GM23248 (cell line): ENCODE results near the gene SPIB. TPM values are rescaled to one million over a fixed set of nuclear protein-coding genes. Genes with fewer than 3 reads are reported as not detected.

ENCODE experiments used
- DNase-seq: peaks from one replicate; pipeline ENCODE4 v3.0.0-alpha.2; 2015
- H2AFZ ChIP-seq: fragments of 200-600 bp; sonication (generic); 2 replicates; pipeline ENCODE4 v1.6.1; 2016; ENCODE audit warnings: antibody characterized with exemption
- H3F3A ChIP-seq: fragments of 200-600 bp; sonication (generic); 2 replicates; pipeline ENCODE4 v1.6.1; 2016; ENCODE audit warnings: mild to moderate bottlenecking, antibody characterized with exemption, mixed run types; ENCODE audit not compliant: insufficient read depth
- H3K27ac ChIP-seq: fragments of 200-600 bp; sonication (generic); 2 replicates; pipeline ENCODE4 v1.5.1; 2016; ENCODE audit warnings: mild to moderate bottlenecking
- H3K27me3 ChIP-seq: fragments of 200-600 bp; sonication (generic); replicated peaks from 2 replicates; pipeline ENCODE4 v1.6.1; 2016; ENCODE audit warnings: mild to moderate bottlenecking; ENCODE audit not compliant: insufficient read depth
- H3K36me3 ChIP-seq: fragments of 200-600 bp; sonication (generic); 2 replicates; pipeline ENCODE4 v1.6.1; 2016; ENCODE audit warnings: low read depth, mild to moderate bottlenecking
- H3K4me1 ChIP-seq: fragments of 200-600 bp; sonication (generic); 2 replicates; pipeline ENCODE4 v1.6.1; 2016; ENCODE audit warnings: mild to moderate bottlenecking; ENCODE audit not compliant: insufficient read depth
- H3K4me2 ChIP-seq: fragments of 200-600 bp; sonication (generic); one replicate; pipeline ENCODE4 v1.6.1; 2016; ENCODE audit warnings: mild to moderate bottlenecking; ENCODE audit not compliant: unreplicated experiment
- H3K4me3 ChIP-seq: fragments of 200-600 bp; sonication (generic); 2 replicates; pipeline ENCODE4 v1.5.1; 2016; ENCODE audit warnings: mild to moderate bottlenecking
- H3K79me2 ChIP-seq: fragments of 200-600 bp; sonication (generic); 2 replicates; pipeline ENCODE4 v1.6.1; 2016; ENCODE audit warnings: mild to moderate bottlenecking; ENCODE audit not compliant: insufficient read depth
- H3K9ac ChIP-seq: fragments of 200-600 bp; sonication (generic); 2 replicates; pipeline ENCODE4 v1.6.1; 2016; ENCODE audit warnings: mild to moderate bottlenecking
- H3K9me2 ChIP-seq: fragments of 200-600 bp; sonication (generic); 2 replicates; pipeline ENCODE4 v1.6.1; 2016; ENCODE audit warnings: mixed run types, mild to moderate bottlenecking, moderate library complexity; ENCODE audit not compliant: insufficient read depth
- H3K9me3 ChIP-seq: fragments of 200-600 bp; sonication (generic); one replicate; pipeline ENCODE4 v1.6.1; 2017; ENCODE audit warnings: low read depth
- H4K20me1 ChIP-seq: fragments of 200-600 bp; sonication (generic); 2 replicates; pipeline ENCODE4 v1.6.0; 2016; ENCODE audit not compliant: insufficient read depth
- EZH2 ChIP-seq: fragments of 200-600 bp; sonication (generic); IDR thresholded peaks from 2 replicates; pipeline ENCODE4 v1.6.1; 2018; ENCODE audit warnings: antibody characterized with exemption, mild to moderate bottlenecking; ENCODE audit not compliant: insufficient read depth, poor library complexity, severe bottlenecking
- EZH2phosphoT487 ChIP-seq: fragments of 200-600 bp; sonication (generic); IDR thresholded peaks from 2 replicates; pipeline ENCODE4 v1.6.1; 2018; ENCODE audit warnings: antibody characterized with exemption, moderate library complexity, mild to moderate bottlenecking, low read depth; ENCODE audit not compliant: insufficient read depth
- WGBS, 2 experiments: methylation state at CpG; one replicate each; pipeline ENCODE4 v1.1.6; 2015 to 2017; ENCODE audit warnings: low lambda C conversion rate in 2 of 2, low coverage in 1 of 2; ENCODE audit errors: missing lambda C conversion rate in 2 of 2; 5-methylcytosine and 5-hydroxymethylcytosine counted together
- in situ Hi-C: fragments of 300-500 bp; cut with MboI; formaldehyde crosslinking; loops from 2 replicates; pipeline ENCODE4 v1.15.0; 2020
- polyA plus RNA-seq: library from polyadenylated mRNA; unstranded; fragments of >200 nt; fragmentation: Nextera tagmentation; extraction: Ambion mirVana; gene quantifications from 2 replicates; pipeline ENCODE4 v1.2.1, GENCODE V29; 2016
- total RNA-seq: library from RNA; depleted of rRNA; stranded (reverse); fragments of >200 nt; shearing (Covaris generic); gene quantifications from 2 replicates; pipeline ENCODE4 v1.2.3, GENCODE V29; 2014

The SPIB gene
- total and polyA plus RNA-seq, 2 experiments from 2014 or later: not detected

GRCh38 chr19:50401605-50402450 lies 16.9 kb upstream of the SPIB start:
- H3F3A ChIP-seq: no peaks in the 10 kb centered on the region
- H3K4me1 ChIP-seq: no peaks in the 10 kb centered on the region
- no peaks in the 10 kb centered on the region for H3K36me3 ChIP-seq
- TF ChIP-seq EZH2 (no peak), EZH2phosphoT487 (no peak)
- no peaks in the 10 kb centered on the region for H3K79me2 ChIP-seq
- H2AFZ ChIP-seq: no peak overlapping the region
- H3K9ac ChIP-seq: no peak overlapping the region
- in situ Hi-C loops: no loop called here
- no peaks in the 10 kb centered on the region for H4K20me1 ChIP-seq
- no peaks in the 10 kb centered on the region for H3K9me3 ChIP-seq
- 88 to 89% methylated on average over 38 to 48 of the region's 48 CpGs for WGBS, 2 experiments
- no peak overlapping the region for H3K4me2 ChIP-seq
- no peaks in the 10 kb centered on the region for H3K9me2 ChIP-seq
- no peak overlapping the region for H3K4me3 ChIP-seq
- H3K27ac ChIP-seq: no peak overlapping the region
- H3K27me3 ChIP-seq: no peaks in the 10 kb centered on the region
- DNase-seq: no peak

DNA sequence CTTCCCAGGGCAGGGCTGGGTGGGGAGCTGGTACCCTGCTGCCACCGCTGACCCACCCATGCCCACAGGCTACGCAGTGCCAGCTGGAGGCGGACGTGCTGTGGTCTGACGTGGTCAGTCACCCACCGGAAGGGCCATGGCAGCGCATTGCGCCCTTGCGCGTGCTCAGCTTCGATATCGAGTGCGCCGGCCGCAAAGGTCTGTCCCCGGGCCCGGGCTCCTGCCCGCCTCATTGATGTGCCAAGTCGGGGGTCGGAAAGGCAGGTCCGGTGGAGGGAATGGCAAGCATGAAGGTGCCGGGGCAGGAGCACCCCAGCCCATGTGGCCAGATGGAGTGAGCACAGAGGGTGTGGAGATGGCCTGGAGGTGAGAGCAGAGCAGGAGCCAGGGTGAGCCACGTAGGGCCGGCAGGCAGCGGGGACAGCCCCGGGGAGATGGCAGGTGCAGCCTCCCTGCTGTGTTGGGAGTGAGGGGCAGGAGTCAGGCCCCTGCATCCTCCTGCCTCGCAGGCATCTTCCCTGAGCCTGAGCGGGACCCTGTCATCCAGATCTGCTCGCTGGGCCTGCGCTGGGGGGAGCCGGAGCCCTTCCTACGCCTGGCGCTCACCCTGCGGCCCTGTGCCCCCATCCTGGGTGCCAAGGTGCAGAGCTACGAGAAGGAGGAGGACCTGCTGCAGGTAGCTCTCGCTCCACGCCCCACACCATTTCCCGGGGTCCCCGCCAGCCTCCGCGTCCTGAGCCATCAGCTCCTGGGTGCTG lies 16.0 kb upstream of the SPIB start:
- no peaks in the 10 kb centered on the region for H4K20me1 ChIP-seq
- WGBS, 2 experiments: 94% methylated on average over 37 to 41 of the region's 41 CpGs
- no peak for DNase-seq
- in situ Hi-C loops: no loop called here
- no peak overlapping the region for H3K4me2 ChIP-seq
- no peak overlapping the region for H3K9ac ChIP-seq
- H3K36me3 ChIP-seq: no peaks in the 10 kb centered on the region
- no peak overlapping the region for H3K27ac ChIP-seq
- H3F3A ChIP-seq: no peaks in the 10 kb centered on the region
- no peaks in the 10 kb centered on the region for H3K9me3 ChIP-seq
- no peak overlapping the region for H3K4me3 ChIP-seq
- no peaks in the 10 kb centered on the region for H3K79me2 ChIP-seq
- H3K9me2 ChIP-seq: no peaks in the 10 kb centered on the region
- no peaks in the 10 kb centered on the region for H3K27me3 ChIP-seq
- no peak for TF ChIP-seq EZH2phosphoT487
- H3K4me1 ChIP-seq: no peaks in the 10 kb centered on the region
- H2AFZ ChIP-seq: no peak overlapping the region

DNA sequence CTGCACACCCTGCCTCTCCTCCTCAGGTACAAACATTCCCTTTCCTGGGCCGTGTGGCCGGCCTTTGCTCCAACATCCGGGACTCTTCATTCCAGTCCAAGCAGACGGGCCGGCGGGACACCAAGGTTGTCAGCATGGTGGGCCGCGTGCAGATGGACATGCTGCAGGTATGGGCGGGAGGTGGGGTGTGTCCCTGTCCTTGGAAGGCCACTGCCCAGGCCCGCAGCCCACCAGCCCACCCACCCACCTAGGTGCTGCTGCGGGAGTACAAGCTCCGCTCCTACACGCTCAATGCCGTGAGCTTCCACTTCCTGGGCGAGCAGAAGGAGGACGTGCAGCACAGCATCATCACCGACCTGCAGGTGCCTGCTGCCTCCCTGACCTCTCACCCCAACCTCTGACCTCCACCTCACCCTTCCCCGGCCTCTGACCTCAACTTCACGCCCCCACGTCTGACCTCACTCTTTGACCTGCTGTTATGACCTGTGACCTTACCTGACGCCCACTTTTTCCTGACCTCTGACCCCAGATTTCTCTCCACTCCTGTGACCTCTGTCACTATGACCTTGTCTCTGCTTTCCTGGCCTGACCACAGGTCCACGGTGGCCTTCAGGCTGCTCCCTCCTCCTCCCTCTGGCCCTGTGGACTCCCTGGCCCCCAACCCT lies 12.4 kb upstream of the SPIB start:
- Histone ChIP-seq H4K20me1 (no peaks in the 10 kb centered on the region), H3K9ac (no peak overlapping the region), H3K4me1 (no peaks in the 10 kb centered on the region), H3K4me2 (no peak overlapping the region), H3K27ac (no peak overlapping the region), H3K4me3 (no peak overlapping the region), H3F3A (no peaks in the 10 kb centered on the region), H3K9me2 (no peaks in the 10 kb centered on the region), H2AFZ (no peak overlapping the region), H3K79me2 (no peaks in the 10 kb centered on the region), H3K27me3 (no peaks in the 10 kb centered on the region), H3K36me3 (no peaks in the 10 kb centered on the region), H3K9me3 (no peaks in the 10 kb centered on the region)
- DNase-seq: no peak
- in situ Hi-C loops: no loop called here
- TF ChIP-seq EZH2phosphoT487: no peak
- no peak for TF ChIP-seq EZH2
- 93 to 95% methylated on average over 15 of the region's 22 CpGs for WGBS, 2 experiments

DNA sequence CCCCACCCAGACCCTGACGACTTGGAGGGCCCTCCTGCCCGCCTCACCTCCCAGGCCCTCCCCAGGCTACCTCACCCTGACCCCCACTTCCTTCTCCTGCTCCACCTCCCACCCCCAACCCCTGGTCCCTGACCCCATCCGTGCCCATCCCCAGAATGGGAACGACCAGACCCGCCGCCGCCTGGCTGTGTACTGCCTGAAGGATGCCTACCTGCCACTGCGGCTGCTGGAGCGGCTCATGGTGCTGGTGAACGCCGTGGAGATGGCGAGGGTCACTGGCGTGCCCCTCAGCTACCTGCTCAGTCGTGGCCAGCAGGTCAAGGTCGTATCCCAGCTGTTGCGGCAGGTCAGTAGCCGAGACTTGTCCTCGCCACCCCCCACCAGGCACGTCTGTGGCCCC lies 11.9 kb upstream of the SPIB start:
- Histone ChIP-seq H3K27me3 (no peaks in the 10 kb centered on the region), H3K4me1 (no peaks in the 10 kb centered on the region), H3K9me3 (no peaks in the 10 kb centered on the region), H3K27ac (no peak overlapping the region), H3F3A (no peaks in the 10 kb centered on the region), H3K79me2 (no peaks in the 10 kb centered on the region), H4K20me1 (no peaks in the 10 kb centered on the region), H3K4me3 (no peak overlapping the region), H3K36me3 (no peaks in the 10 kb centered on the region), H2AFZ (no peak overlapping the region), H3K4me2 (no peak overlapping the region), H3K9me2 (no peaks in the 10 kb centered on the region), H3K9ac (no peak overlapping the region)
- TF ChIP-seq EZH2 (no peak), EZH2phosphoT487 (no peak)
- no peak for DNase-seq
- in situ Hi-C loops: no loop called here
- WGBS, 2 experiments: 88 to 90% methylated on average over 8 to 19 of the region's 19 CpGs
